Neural cell (in vitro differentiated cells): ENCODE results near the gene TCF15. TPM values are rescaled to one million over a fixed set of nuclear protein-coding genes. Genes with fewer than 3 reads are reported as not detected.

Experiments used
- H2AFZ ChIP-seq: fragments of 200-600, 300-800 bp; sonication (generic), shearing (Covaris generic); 2 replicates; pipeline ENCODE4 v1.6.0; 2014; ENCODE audit warnings: low read depth, mild to moderate bottlenecking, antibody characterized with exemption, low read length, moderate library complexity
- H3F3A ChIP-seq: fragments of 200-600 bp; shearing (Covaris generic); 2 replicates; pipeline ENCODE4 v1.6.1; 2016; ENCODE audit warnings: mild to moderate bottlenecking, moderate library complexity, mixed read lengths, antibody characterized with exemption, low read length; ENCODE audit not compliant: insufficient read depth, poor library complexity, severe bottlenecking
- H3K27ac ChIP-seq: fragments of 200-600, 300-800 bp; sonication (generic), shearing (Covaris generic); 2 replicates; pipeline ENCODE4 v1.5.1; 2014; ENCODE audit warnings: mild to moderate bottlenecking, low read length, moderate library complexity
- H3K27me3 ChIP-seq: fragments of 300-800, 200-600 bp; sonication (generic), shearing (Covaris generic); 2 replicates; pipeline ENCODE4 v1.6.0; 2014; ENCODE audit warnings: mild to moderate bottlenecking, low read depth, low read length, moderate library complexity; ENCODE audit not compliant: insufficient read depth
- H3K36me3 ChIP-seq: fragments of 300-800, 200-600 bp; sonication (generic), shearing (Covaris generic); 2 replicates; pipeline ENCODE4 v1.5.1; 2014; ENCODE audit warnings: mild to moderate bottlenecking, antibody characterized with exemption, low read length, moderate library complexity; ENCODE audit not compliant: insufficient read depth
- H3K4me2 ChIP-seq: fragments of 300-800, 200-600 bp; sonication (generic), shearing (Covaris generic); 2 replicates; pipeline ENCODE4 v1.6.0; 2014; ENCODE audit warnings: mild to moderate bottlenecking, low read length
- H3K4me3 ChIP-seq: fragments of 300-800, 200-600 bp; sonication (generic), shearing (Covaris generic); 2 replicates; pipeline ENCODE4 v1.5.1; 2014; ENCODE audit warnings: mild to moderate bottlenecking, low read length, moderate library complexity
- H3K79me2 ChIP-seq: fragments of 200-600 bp; shearing (Covaris generic); replicated peaks from 2 replicates; pipeline ENCODE4 v1.6.0; 2014; ENCODE audit warnings: mild to moderate bottlenecking, low read length, moderate library complexity; ENCODE audit not compliant: insufficient read depth
- H3K9ac ChIP-seq: fragments of 300-800, 200-600 bp; sonication (generic), shearing (Covaris generic); 2 replicates; pipeline ENCODE4 v1.6.1; 2016; ENCODE audit warnings: mild to moderate bottlenecking, low read length, mixed read lengths
- H3K9me2 ChIP-seq: fragments of 200-600 bp; shearing (Covaris generic); 2 replicates; pipeline ENCODE4 v1.6.1; 2016; ENCODE audit warnings: mild to moderate bottlenecking, low read length, mixed read lengths; ENCODE audit not compliant: insufficient read depth
- H3K9me3 ChIP-seq: fragments of 200-600, 300-800 bp; sonication (generic), shearing (Covaris generic); 2 replicates; pipeline ENCODE4 v1.6.1; 2016; ENCODE audit warnings: mild to moderate bottlenecking, mixed run types, low read length, moderate library complexity, mixed read lengths
- H4K20me1 ChIP-seq: fragments of 200-600 bp; shearing (Covaris generic); 2 replicates; pipeline ENCODE4 v1.6.1; 2016; ENCODE audit warnings: mild to moderate bottlenecking, mixed run types; ENCODE audit not compliant: insufficient read depth
- EP300 ChIP-seq: fragments of 450-650 bp; conservative IDR thresholded peaks from 2 replicates; pipeline ENCODE4 v1.6.1; 2014; ENCODE audit warnings: antibody characterized with exemption, mild to moderate bottlenecking, moderate library complexity; ENCODE audit not compliant: poor library complexity, severe bottlenecking
- EZH2 ChIP-seq: fragments of 200-600, 300-800 bp; shearing (Covaris generic), sonication (generic); IDR thresholded peaks from 2 replicates; pipeline ENCODE4 v1.6.1; 2014; ENCODE audit warnings: antibody characterized with exemption, low read length, borderline replicate concordance, mild to moderate bottlenecking; ENCODE audit not compliant: insufficient read depth, poor library complexity, severe bottlenecking
- MXI1 ChIP-seq: fragments of 450-650 bp; conservative IDR thresholded peaks from 2 replicates; pipeline ENCODE4 v1.6.1; 2014; ENCODE audit warnings: antibody characterized with exemption, mild to moderate bottlenecking; ENCODE audit not compliant: poor library complexity, severe bottlenecking
- POLR2AphosphoS5 ChIP-seq: IDR thresholded peaks from 2 replicates; pipeline ENCODE4 v1.6.1; 2012
- RAD21 ChIP-seq: fragments of 450-650 bp; conservative IDR thresholded peaks from 2 replicates; pipeline ENCODE4 v1.6.1; 2014; ENCODE audit warnings: antibody characterized with exemption, mild to moderate bottlenecking, moderate library complexity
- SMC3 ChIP-seq: fragments of 450-650 bp; conservative IDR thresholded peaks from 2 replicates; pipeline ENCODE4 v1.6.1; 2014; ENCODE audit warnings: antibody characterized with exemption, mild to moderate bottlenecking, moderate library complexity; ENCODE audit not compliant: poor library complexity
- TAF1 ChIP-seq: IDR thresholded peaks from 2 replicates; pipeline ENCODE4 v1.6.1; 2012; ENCODE audit warnings: low read depth
- polyA plus RNA-seq: library from polyadenylated mRNA; depleted of rRNA; stranded (reverse); fragments of >200 nt; gene quantifications from 2 replicates; pipeline ENCODE4 v1.2.3, GENCODE V29; 2014
- TF ChIP-seq, protein P1 (sequence below): IDR thresholded peaks from 2 replicates; pipeline ENCODE4 v1.6.1; 2012; ENCODE audit warnings: borderline replicate concordance
- TF ChIP-seq, protein P2 (sequence below): fragments of 450-650 bp; IDR thresholded peaks from 2 replicates; pipeline ENCODE4 v1.5.1; 2014; ENCODE audit warnings: antibody characterized with exemption, mild to moderate bottlenecking, moderate library complexity; ENCODE audit not compliant: poor library complexity, severe bottlenecking

The TCF15 gene
- polyA plus RNA-seq, 1 donor from 2014 or later, result not detected

DNA sequence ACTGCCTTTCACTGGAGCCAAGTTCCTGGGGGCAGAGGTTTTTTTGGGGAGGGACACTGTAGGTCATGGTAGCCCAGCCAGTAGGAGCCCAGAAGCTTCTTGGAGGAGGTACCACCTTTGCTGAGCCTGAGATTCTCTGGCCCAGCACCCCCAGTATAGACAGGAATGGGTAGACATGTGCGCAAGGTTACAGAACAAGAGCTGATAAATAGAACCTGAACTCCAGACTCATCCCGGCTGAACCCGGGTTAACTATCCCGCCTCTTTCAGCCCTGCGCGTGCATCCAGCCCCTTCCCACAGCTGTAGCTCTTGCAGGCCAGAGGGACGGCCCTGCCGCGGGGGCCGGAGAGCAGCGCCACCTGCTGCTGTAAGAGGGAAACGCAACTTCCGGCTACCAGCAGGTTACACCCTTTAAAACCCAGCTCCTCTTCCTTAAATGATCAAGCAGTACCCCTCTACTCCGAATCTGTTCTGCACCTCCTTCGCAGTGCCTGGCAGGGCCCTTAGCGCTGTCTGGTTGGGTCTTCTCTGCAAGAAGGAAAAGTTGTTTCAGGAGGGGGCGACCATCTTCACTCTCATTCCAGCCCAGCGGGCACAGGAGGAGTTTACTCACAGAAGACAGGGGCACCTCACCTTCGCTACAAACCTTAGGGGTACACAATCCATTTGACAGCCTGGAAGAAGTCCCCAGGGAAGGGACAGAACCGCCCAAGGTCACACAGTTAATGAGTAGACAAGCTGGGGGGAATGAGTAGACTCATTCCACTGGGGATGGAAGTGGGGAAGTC, 35.4 kb upstream of the TCF15 start:
- Histone ChIP-seq H3K9me3 (no peaks in the 10 kb centered on the region), H3K27me3 (no peaks in the 10 kb centered on the region), H3F3A (no peaks in the 10 kb centered on the region), H2AFZ (no peak overlapping the region), H3K27ac (no peak overlapping the region), H4K20me1 (no peaks in the 10 kb centered on the region), H3K79me2 (no peaks in the 10 kb centered on the region), H3K9ac (no peak overlapping the region), H3K9me2 (no peaks in the 10 kb centered on the region), H3K36me3 (peaks cover 8% of the 10 kb centered on the region), H3K4me3 (no peak overlapping the region), H3K4me2 (no peak overlapping the region)
- no peak for TF ChIP-seq EP300
- TF ChIP-seq MXI1, result no peak
- peak; percentile 80 for TF ChIP-seq SMC3
- TF ChIP-seq, protein P1, sequence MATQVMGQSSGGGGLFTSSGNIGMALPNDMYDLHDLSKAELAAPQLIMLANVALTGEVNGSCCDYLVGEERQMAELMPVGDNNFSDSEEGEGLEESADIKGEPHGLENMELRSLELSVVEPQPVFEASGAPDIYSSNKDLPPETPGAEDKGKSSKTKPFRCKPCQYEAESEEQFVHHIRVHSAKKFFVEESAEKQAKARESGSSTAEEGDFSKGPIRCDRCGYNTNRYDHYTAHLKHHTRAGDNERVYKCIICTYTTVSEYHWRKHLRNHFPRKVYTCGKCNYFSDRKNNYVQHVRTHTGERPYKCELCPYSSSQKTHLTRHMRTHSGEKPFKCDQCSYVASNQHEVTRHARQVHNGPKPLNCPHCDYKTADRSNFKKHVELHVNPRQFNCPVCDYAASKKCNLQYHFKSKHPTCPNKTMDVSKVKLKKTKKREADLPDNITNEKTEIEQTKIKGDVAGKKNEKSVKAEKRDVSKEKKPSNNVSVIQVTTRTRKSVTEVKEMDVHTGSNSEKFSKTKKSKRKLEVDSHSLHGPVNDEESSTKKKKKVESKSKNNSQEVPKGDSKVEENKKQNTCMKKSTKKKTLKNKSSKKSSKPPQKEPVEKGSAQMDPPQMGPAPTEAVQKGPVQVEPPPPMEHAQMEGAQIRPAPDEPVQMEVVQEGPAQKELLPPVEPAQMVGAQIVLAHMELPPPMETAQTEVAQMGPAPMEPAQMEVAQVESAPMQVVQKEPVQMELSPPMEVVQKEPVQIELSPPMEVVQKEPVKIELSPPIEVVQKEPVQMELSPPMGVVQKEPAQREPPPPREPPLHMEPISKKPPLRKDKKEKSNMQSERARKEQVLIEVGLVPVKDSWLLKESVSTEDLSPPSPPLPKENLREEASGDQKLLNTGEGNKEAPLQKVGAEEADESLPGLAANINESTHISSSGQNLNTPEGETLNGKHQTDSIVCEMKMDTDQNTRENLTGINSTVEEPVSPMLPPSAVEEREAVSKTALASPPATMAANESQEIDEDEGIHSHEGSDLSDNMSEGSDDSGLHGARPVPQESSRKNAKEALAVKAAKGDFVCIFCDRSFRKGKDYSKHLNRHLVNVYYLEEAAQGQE, result no peak
- peak; percentile 77 for TF ChIP-seq RAD21
- no peak for TF ChIP-seq EZH2
- TF ChIP-seq, protein P2, sequence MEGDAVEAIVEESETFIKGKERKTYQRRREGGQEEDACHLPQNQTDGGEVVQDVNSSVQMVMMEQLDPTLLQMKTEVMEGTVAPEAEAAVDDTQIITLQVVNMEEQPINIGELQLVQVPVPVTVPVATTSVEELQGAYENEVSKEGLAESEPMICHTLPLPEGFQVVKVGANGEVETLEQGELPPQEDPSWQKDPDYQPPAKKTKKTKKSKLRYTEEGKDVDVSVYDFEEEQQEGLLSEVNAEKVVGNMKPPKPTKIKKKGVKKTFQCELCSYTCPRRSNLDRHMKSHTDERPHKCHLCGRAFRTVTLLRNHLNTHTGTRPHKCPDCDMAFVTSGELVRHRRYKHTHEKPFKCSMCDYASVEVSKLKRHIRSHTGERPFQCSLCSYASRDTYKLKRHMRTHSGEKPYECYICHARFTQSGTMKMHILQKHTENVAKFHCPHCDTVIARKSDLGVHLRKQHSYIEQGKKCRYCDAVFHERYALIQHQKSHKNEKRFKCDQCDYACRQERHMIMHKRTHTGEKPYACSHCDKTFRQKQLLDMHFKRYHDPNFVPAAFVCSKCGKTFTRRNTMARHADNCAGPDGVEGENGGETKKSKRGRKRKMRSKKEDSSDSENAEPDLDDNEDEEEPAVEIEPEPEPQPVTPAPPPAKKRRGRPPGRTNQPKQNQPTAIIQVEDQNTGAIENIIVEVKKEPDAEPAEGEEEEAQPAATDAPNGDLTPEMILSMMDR, result peak; percentile 85

DNA sequence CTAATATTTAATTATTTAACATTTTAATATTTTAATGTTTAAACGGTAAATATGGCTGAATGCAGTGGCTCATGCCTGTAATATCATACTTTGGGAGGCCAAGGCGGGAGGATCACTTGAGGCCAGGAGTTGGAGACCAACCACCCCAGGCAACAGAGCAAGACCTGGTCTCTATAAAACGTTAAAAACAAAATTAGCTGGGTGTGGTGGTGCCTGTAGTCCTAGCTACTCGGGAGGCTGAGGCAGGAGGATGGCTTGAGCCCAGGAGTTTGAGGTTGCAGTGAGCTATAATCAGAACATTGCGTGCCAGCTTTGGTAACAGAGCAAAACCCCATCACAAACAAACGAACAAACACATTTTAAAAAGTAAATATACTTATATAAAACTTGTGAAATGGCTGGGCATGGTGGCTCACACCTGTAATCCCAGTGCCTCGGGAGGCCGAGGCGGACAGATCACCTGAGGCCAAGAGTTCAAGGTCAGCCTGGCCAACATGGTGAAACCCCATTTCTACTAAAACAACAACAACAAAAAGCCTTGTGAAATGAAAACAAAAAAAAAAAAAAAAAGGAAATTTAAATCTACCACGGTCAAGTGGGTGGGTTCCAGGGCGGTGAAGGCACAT, 34.7 kb upstream of the TCF15 start:
- no peak overlapping the region for H2AFZ ChIP-seq
- H3K9ac ChIP-seq, result no peak overlapping the region
- H3F3A ChIP-seq, result no peaks in the 10 kb centered on the region
- H3K9me3 ChIP-seq, result no peaks in the 10 kb centered on the region
- no peaks in the 10 kb centered on the region for H3K79me2 ChIP-seq
- no peaks in the 10 kb centered on the region for H4K20me1 ChIP-seq
- H3K27me3 ChIP-seq, result no peaks in the 10 kb centered on the region
- H3K36me3 ChIP-seq, result peaks cover 8% of the 10 kb centered on the region
- no peaks in the 10 kb centered on the region for H3K9me2 ChIP-seq
- TF ChIP-seq MXI1, result no peak
- no peak for TF ChIP-seq EZH2
- TF ChIP-seq POLR2AphosphoS5, result no peak
- TF ChIP-seq, protein P1, result no peak
- TF ChIP-seq TAF1, result no peak
- H3K4me3 ChIP-seq, result no peak overlapping the region
- no peak overlapping the region for H3K4me2 ChIP-seq
- H3K27ac ChIP-seq, result no peak overlapping the region
